IPS-15b (cell line): Measurements from ENCODE around the gene OR4F17.
"Not testable (repeated sequence)": the region's sequence is repeated elsewhere in the genome, so short reads cannot be mapped to it uniquely, and the experiment has no call there.

Experiments used
- H3K27me3 ChIP-seq: one replicate; pipeline ENCODE4 v1.6.1; 2013; ENCODE audit warnings: low read length; ENCODE audit not compliant: control insufficient read depth, insufficient read depth
- H3K36me3 ChIP-seq: one replicate; pipeline ENCODE4 v1.6.1; 2013; ENCODE audit warnings: low read length; ENCODE audit not compliant: control insufficient read depth, insufficient read depth
- H3K4me1 ChIP-seq: one replicate; pipeline ENCODE4 v1.6.1; 2013; ENCODE audit warnings: mild to moderate bottlenecking, low read length; ENCODE audit not compliant: control insufficient read depth, insufficient read depth
- H3K4me3 ChIP-seq: one replicate; pipeline ENCODE4 v1.5.1; 2013; ENCODE audit warnings: low read depth, low read length
- H3K9ac ChIP-seq: one replicate; pipeline ENCODE4 v1.6.1; 2013; ENCODE audit warnings: low read depth, mild to moderate bottlenecking, low read length
- H3K9me3 ChIP-seq: one replicate; pipeline ENCODE4 v1.6.1; 2013; ENCODE audit warnings: mild to moderate bottlenecking, low read length; ENCODE audit not compliant: control insufficient read depth, insufficient read depth

The OR4F17 gene, protein sequence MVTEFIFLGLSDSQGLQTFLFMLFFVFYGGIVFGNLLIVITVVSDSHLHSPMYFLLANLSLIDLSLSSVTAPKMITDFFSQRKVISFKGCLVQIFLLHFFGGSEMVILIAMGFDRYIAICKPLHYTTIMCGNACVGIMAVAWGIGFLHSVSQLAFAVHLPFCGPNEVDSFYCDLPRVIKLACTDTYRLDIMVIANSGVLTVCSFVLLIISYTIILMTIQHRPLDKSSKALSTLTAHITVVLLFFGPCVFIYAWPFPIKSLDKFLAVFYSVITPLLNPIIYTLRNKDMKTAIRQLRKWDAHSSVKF

GRCh38 chr19:106804-107203, at the start of gene OR4F17:
TSS of gene OR4F17 (plus strand) at chr19:107104. CDS start at chr19:110679, 3,575 bp downstream.
- H3K9ac ChIP-seq, H3K27me3 ChIP-seq, H3K4me3 ChIP-seq, H3K36me3 ChIP-seq, H3K9me3 ChIP-seq, H3K4me1 ChIP-seq: not testable (repeated sequence)

DNA sequence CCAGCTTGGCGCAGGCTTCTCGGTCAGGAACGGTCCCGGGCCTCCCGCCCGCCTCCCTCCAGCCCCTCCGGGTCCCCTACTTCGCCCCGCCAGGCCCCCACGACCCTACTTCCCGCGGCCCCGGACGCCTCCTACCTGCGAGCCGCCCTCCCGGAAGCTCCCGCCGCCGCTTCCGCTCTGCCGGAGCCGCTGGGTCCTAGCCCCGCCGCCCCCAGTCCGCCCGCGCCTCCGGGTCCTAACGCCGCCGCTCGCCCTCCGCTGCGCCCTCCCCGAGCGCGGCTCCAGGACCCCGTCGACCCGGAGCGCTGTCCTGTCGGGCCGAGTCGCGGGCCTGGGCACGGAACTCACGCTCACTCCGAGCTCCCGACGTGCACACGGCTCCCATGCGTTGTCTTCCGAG, 36.1 kb upstream of the OR4F17 start:
- not testable (repeated sequence) for H3K4me3 ChIP-seq, H3K9ac ChIP-seq, H3K4me1 ChIP-seq, H3K9me3 ChIP-seq, H3K27me3 ChIP-seq, H3K36me3 ChIP-seq

DNA sequence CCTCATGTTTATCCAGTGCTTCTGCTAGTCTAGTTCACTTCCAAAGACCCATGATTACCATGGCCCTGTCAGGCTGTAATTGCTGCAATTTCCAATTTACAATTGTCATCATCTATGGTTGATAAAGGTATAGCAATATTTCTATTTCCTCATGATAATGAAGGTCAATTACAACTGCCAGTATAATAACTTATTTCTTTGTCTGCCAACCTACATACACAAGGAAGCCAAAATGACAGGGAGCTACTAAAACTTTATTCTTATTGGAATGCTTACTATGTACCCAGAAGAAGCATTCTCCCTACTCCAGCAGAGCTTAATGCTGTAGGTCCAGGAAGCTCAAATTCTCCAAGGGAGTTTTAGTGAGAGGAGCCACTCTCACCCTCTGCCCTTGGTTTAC, 24.0 kb upstream of the OR4F17 start:
- H3K27me3 ChIP-seq, H3K36me3 ChIP-seq, H3K9ac ChIP-seq, H3K4me3 ChIP-seq, H3K9me3 ChIP-seq, H3K4me1 ChIP-seq: not testable (repeated sequence)

DNA sequence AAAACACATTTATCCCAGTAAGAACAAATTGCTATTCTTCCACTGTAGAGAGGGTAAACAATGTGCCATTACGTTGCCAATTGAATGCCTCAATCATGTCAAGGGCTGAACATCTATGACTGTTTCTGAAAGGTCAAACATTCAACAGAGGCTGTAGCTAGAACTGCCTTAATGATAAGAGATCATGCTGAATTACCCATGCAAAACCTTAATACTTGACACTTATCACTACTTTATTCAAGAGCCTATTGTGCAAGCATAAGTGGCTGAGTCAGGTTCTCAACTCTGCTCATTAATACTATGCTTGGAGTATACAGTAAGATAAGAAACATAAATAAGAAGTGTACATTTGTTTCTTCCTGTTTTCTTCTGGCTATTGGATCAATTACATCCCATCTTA, 23.3 kb upstream of the OR4F17 start:
- not testable (repeated sequence) for H3K36me3 ChIP-seq, H3K27me3 ChIP-seq, H3K4me1 ChIP-seq, H3K4me3 ChIP-seq, H3K9me3 ChIP-seq, H3K9ac ChIP-seq

DNA sequence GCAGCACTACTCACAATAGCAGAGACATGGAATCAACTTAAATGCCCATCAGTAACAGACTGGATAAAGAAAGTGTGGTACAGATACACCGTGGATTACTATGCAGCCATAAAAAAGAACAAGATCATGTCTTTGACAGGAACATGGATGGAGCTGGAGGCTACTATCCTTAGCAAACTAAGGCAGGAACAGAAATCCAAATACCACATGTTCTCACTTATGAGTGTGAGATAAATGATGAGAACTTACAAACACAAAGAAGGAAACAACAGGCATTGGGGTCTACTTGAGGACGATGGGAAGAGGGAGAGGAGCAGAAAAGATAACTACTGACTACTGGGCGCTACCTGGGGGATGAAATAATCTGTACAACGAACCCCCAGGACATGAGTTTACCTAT, 16.2 kb upstream of the OR4F17 start:
- H3K4me1 ChIP-seq, H3K27me3 ChIP-seq, H3K4me3 ChIP-seq, H3K36me3 ChIP-seq, H3K9me3 ChIP-seq, H3K9ac ChIP-seq: not testable (repeated sequence)

DNA sequence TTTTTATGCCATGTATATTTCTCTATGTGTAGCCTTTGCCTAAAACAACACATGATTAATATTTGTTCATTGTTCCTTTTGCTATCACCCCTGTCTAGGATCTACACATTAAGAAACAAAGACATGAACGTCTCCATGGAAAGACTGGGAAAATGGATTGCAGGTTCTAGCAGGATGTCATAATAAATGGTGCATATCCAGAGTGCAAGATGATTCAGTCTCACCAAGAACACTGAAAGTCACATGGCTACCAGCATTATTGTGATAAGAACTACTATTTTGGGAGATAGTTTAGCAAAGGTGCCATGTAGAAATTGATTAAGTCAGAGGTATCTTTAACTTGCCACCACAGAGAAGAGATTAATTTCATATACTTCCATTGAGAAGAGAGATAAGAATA, 12.1 kb upstream of the OR4F17 start:
- H3K4me3 ChIP-seq, H3K9ac ChIP-seq, H3K9me3 ChIP-seq, H3K4me1 ChIP-seq, H3K27me3 ChIP-seq, H3K36me3 ChIP-seq: not testable (repeated sequence)

GRCh38 chr19:97647-98046, 9.3 kb upstream of the OR4F17 start:
- not testable (repeated sequence) for H3K9me3 ChIP-seq, H3K4me1 ChIP-seq, H3K9ac ChIP-seq, H3K4me3 ChIP-seq, H3K36me3 ChIP-seq, H3K27me3 ChIP-seq

DNA sequence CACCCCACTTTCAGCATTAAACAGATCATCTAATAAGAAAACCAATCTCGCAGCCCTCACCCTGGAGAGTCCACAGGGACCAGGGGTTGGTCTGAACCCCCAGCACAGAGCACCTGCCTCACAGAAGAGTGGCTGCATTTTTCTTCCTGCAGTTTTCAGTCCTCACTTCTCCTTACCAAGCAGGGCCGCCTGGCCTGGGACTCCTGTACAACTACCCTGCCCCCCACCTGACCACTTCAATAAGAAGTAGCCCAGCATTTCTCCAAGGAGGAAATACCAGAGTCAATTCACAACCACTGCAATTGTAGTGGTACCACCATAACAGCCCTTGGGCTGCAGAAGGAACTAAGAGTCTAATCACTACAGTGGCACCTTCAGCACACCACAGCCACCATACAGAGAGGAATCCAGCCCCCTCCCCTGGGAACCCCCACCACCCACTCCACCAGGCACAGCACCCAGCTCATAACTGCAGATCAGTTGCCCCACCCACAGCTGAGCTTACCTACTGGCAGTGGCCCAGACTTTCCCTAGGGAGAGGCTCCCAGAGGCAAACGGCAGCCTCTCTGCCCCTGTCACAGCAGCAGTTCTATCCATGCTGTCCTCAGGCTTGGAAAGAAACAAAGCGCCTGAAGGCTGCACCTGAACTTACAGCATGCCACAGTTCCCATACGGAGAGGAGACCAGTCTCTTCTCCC, 13.7 kb downstream of the OR4F17 start:
- not testable (repeated sequence) for H3K4me1 ChIP-seq, H3K36me3 ChIP-seq, H3K27me3 ChIP-seq, H3K9ac ChIP-seq, H3K9me3 ChIP-seq, H3K4me3 ChIP-seq
